Loucy (cell line): ENCODE results near the gene CHMP3.
"Not testable (repeated sequence)": the region's sequence is repeated elsewhere in the genome, so short reads cannot be mapped to it uniquely, and the experiment has no call there.

Source experiments
- H2AFZ ChIP-seq: fragments of 200-600 bp; sonication (generic); 2 replicates; pipeline ENCODE4 v1.6.0; 2016; ENCODE audit warnings: antibody characterized with exemption, mild to moderate bottlenecking, low read length, moderate library complexity
- H3F3A ChIP-seq: fragments of 200-600 bp; 2 replicates; pipeline ENCODE4 v1.6.0; 2016; ENCODE audit warnings: antibody characterized with exemption, low read depth, mild to moderate bottlenecking
- H3K27me3 ChIP-seq: fragments of 200-600 bp; sonication (generic); 2 replicates; pipeline ENCODE4 v1.6.1; 2014; ENCODE audit warnings: low read length, mild to moderate bottlenecking; ENCODE audit not compliant: insufficient read depth, poor library complexity, severe bottlenecking
- H3K36me3 ChIP-seq: fragments of 200-600 bp; sonication (generic); 2 replicates; pipeline ENCODE4 v1.6.1; 2016; ENCODE audit warnings: low read length; ENCODE audit not compliant: insufficient read depth
- H3K4me1 ChIP-seq: fragments of 200-600 bp; sonication (generic); 2 replicates; pipeline ENCODE4 v1.5.1; 2014; ENCODE audit warnings: low read length, mild to moderate bottlenecking; ENCODE audit not compliant: insufficient read depth, poor library complexity, severe bottlenecking
- H3K4me2 ChIP-seq: fragments of 200-600 bp; sonication (generic); 2 replicates; pipeline ENCODE4 v1.6.0; 2014; ENCODE audit warnings: antibody characterized with exemption, low read length, low read depth, mild to moderate bottlenecking; ENCODE audit not compliant: poor library complexity, severe bottlenecking
- H3K4me3 ChIP-seq: fragments of 200-600 bp; sonication (generic); 2 replicates; pipeline ENCODE4 v1.5.1; 2014; ENCODE audit warnings: low read length, mild to moderate bottlenecking, mixed read lengths; ENCODE audit not compliant: poor library complexity, severe bottlenecking
- H3K79me2 ChIP-seq: fragments of 200-600 bp; sonication (generic); 2 replicates; pipeline ENCODE4 v1.6.1; 2014; ENCODE audit warnings: low read length; ENCODE audit not compliant: insufficient read depth
- H3K9ac ChIP-seq: fragments of 200-600 bp; sonication (generic); 2 replicates; pipeline ENCODE4 v1.6.0; 2014; ENCODE audit warnings: mild to moderate bottlenecking, low read depth, low read length, moderate library complexity; ENCODE audit not compliant: poor library complexity, severe bottlenecking
- H3K9me2 ChIP-seq: fragments of 200-600 bp; sonication (generic); replicated peaks from 2 replicates; pipeline ENCODE4 v1.6.1; 2016; ENCODE audit warnings: low read depth, low read length, mixed read lengths
- H3K9me3 ChIP-seq: fragments of 200-600 bp; sonication (generic); 2 replicates; pipeline ENCODE4 v1.6.1; 2014; ENCODE audit warnings: mild to moderate bottlenecking, antibody characterized with exemption, low read length, low read depth; ENCODE audit not compliant: insufficient read depth
- H4K20me1 ChIP-seq: fragments of 200-600 bp; sonication (generic); 2 replicates; pipeline ENCODE4 v1.6.0; 2014; ENCODE audit warnings: antibody characterized with exemption, low read length, mild to moderate bottlenecking; ENCODE audit not compliant: insufficient read depth, poor library complexity, severe bottlenecking
- EZH2phosphoT487 ChIP-seq: fragments of 200-600 bp; IDR thresholded peaks from 2 replicates; pipeline ENCODE4 v1.6.1; 2018; ENCODE audit warnings: antibody characterized with exemption, mild to moderate bottlenecking, moderate library complexity, borderline replicate concordance
- TF ChIP-seq, protein P1 (sequence below): fragments of 200-600 bp; sonication (generic); conservative IDR thresholded peaks from 2 replicates; pipeline ENCODE4 v1.5.1; 2014; ENCODE audit warnings: mild to moderate bottlenecking, antibody characterized with exemption, low read length

CHMP3 gene

DNA sequence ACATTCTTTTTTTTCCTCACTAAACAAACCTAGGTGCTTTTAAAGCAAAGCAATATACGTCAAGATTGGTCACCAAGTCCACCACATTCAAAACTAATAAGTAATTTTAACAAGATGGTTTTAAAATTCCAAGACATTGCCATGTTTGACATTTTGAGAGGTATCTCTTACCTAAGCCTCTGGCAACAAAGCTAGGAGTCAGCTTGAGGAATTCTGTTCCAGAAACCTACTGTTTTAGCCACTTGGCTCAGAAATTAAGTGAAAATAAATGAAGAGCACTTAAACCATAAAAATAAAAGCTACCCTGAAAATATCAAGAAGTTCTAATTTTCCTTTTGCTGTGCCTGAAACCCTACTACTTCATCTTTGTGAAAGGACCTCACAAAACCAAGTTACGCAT is 30.0 kb upstream of the CHMP3 start:
- TF ChIP-seq, protein P1, sequence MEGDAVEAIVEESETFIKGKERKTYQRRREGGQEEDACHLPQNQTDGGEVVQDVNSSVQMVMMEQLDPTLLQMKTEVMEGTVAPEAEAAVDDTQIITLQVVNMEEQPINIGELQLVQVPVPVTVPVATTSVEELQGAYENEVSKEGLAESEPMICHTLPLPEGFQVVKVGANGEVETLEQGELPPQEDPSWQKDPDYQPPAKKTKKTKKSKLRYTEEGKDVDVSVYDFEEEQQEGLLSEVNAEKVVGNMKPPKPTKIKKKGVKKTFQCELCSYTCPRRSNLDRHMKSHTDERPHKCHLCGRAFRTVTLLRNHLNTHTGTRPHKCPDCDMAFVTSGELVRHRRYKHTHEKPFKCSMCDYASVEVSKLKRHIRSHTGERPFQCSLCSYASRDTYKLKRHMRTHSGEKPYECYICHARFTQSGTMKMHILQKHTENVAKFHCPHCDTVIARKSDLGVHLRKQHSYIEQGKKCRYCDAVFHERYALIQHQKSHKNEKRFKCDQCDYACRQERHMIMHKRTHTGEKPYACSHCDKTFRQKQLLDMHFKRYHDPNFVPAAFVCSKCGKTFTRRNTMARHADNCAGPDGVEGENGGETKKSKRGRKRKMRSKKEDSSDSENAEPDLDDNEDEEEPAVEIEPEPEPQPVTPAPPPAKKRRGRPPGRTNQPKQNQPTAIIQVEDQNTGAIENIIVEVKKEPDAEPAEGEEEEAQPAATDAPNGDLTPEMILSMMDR = no peak
- TF ChIP-seq EZH2phosphoT487 = no peak

DNA sequence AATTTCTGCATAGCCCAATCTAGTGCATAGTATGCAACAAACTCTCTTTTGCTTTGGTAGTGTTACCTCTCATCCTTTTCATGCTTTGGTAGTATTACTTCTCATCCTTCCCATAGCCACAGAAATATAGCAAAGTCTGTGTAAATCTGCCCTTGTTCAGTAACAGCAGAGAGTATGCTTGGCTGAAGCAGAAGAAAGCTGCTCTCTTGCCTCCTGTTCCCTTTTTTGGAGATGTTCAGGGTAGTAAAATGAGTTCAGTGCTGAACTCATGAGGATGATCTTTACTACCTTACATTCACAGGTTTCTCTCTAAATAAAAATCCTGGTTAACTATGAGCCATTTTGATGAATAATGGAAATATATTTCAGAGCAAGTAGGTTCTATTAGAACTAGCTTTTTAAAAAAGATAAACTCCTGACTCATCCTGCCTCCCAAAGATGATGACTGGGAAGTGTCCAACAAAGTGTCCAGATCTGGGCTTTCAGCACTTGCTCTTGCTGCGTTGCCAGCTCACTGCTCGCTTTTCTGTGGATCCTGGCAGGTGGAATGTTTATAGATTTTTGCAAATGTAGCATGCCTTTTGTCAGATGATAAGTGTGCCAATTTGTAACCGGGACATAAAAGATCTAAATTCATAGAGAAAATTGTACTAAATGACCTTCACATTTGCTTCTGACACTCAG is 29.4 kb upstream of the CHMP3 start:
- Histone ChIP-seq H4K20me1 (no peaks in the 10 kb centered on the region), H3F3A (no peaks in the 10 kb centered on the region), H3K9ac (no peak overlapping the region), H3K9me2 (no peaks in the 10 kb centered on the region), H3K4me3 (no peak overlapping the region), H3K4me2 (no peak overlapping the region), H3K9me3 (no peaks in the 10 kb centered on the region), H2AFZ (no peak overlapping the region), H3K4me1 (no peaks in the 10 kb centered on the region), H3K27me3 (no peaks in the 10 kb centered on the region), H3K36me3 (no peaks in the 10 kb centered on the region), H3K79me2 (no peaks in the 10 kb centered on the region)
- TF ChIP-seq, protein P1 = no peak
- TF ChIP-seq EZH2phosphoT487 = no peak

More for the DNA sequence above, 30.0 kb upstream of the CHMP3 start:
- Histone ChIP-seq H3K27me3 (no peaks in the 10 kb centered on the region), H2AFZ (no peak overlapping the region), H3K9me2 (no peaks in the 10 kb centered on the region), H3K4me2 (no peak overlapping the region), H3K9me3 (no peaks in the 10 kb centered on the region), H3K9ac (no peak overlapping the region), H3K4me1 (no peaks in the 10 kb centered on the region), H3K79me2 (no peaks in the 10 kb centered on the region), H4K20me1 (no peaks in the 10 kb centered on the region), H3K36me3 (no peaks in the 10 kb centered on the region), H3F3A (no peaks in the 10 kb centered on the region), H3K4me3 (no peak overlapping the region)

DNA sequence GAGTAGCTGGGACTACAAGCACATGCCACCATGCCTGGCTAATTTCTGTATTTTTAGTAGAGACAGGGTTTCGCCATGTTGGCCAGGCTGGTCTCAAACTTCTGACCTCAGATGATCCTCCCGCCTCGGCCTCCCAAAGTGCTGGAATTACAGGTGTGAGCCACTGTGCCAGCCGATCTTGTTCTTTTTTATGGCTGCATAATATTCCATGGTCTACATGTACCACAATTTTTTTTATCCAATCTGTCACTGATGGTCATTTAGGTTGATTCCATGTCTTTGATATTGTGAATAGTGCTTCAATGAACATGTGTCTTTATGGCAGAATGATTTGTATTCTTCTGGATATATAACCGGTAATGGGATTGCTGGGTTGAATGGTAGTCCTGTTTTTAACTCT is 26.5 kb upstream of the CHMP3 start:
- H3K9me3 ChIP-seq, H2AFZ ChIP-seq, H3K79me2 ChIP-seq, H3K4me3 ChIP-seq, H3K9ac ChIP-seq, H3K4me1 ChIP-seq, H4K20me1 ChIP-seq, H3K27me3 ChIP-seq, H3K36me3 ChIP-seq, H3K4me2 ChIP-seq, H3K9me2 ChIP-seq, H3F3A ChIP-seq: not testable (repeated sequence)
